ENCODE data around the gene RSAD1. TPM values are rescaled to one million over a fixed set of nuclear protein-coding genes. Genes with fewer than 3 reads are reported as not detected.

RSAD1 gene
- polyA plus RNA-seq, 1 of the 3 experiments (the other 2 are of a cell fraction): 44.7 TPM

- ChIA-PET CTCF (interaction anchor here (0.9 to 5.5 kb wide), 17 partner anchors 9 to 310 kb away, joined by 3 to 27 read pairs (median 5); partner anchors contain the start of gene SPATA20), POLR2A (interaction anchor here (2.3 kb wide), 1 partner anchor 9 kb away, joined by 14 read pairs; no protein-coding TSS in a partner anchor)
- Histone ChIP-seq H3K4me1 (ENCODE audit: control insufficient read depth in 1 of 2, insufficient read depth in 2 of 2, low read depth in 1 of 2, low read length in 1 of 2) (peaks cover 7 to 30% of the 10 kb centered on the region in 2 experiments; a peak in 3 of 4 replicates), H3K4me2 (peak within 1 kb of the TSS; percentile 71), H3K4me3 (ENCODE audit: low read depth in 2 of 2, low read length in 1 of 2) (peak within 1 kb of the TSS; percentile 8 to 17; a peak in 2 of 4 replicates), H3K27ac (ENCODE audit: low read depth in 2 of 2, low read length in 1 of 2) (no peak within 1 kb of the TSS), H3K9ac (no peak within 1 kb of the TSS), H3K9me3 (no peaks in the 10 kb centered on the region), H4K20me1 (ENCODE audit: insufficient read depth) (no peaks in the 10 kb centered on the region), H3F3A (replicated peaks; ENCODE audit: insufficient read depth) (no peaks in the 10 kb centered on the region), H3K36me3 (replicated peaks in 1 of 2; ENCODE audit: control insufficient read depth in 1 of 2, insufficient read depth in 2 of 2, low read length in 1 of 2) (no peaks in the 10 kb centered on the region), H3K27me3 (ENCODE audit: insufficient read depth) (peaks cover 28% of the 10 kb centered on the region; the same call in 1 of the 2 replicates), H2AFZ (ENCODE audit: low read depth) (no peak within 1 kb of the TSS), H3K79me2 (ENCODE audit: insufficient read depth) (no peaks in the 10 kb centered on the region), H3K9me2 (no peaks in the 10 kb centered on the region)
- DNase-seq: peak; percentile 82
- TF ChIP-seq REST (IDR thresholded peaks at IDR 0.05; ENCODE audit: low read depth, low read length) (no peak), TCF12 (IDR thresholded peaks at IDR 0.05) (no peak), RCOR1 (IDR thresholded peaks at IDR 0.05; ENCODE audit: low read length) (no peak), RFX5 (IDR thresholded peaks at IDR 0.05; ENCODE audit: low read length) (no peak), FOXJ3 (CRISPR knock-in tag; IDR thresholded peaks at IDR 0.05) (no peak), MXI1 (IDR thresholded peaks at IDR 0.05; ENCODE audit: low read depth, low read length) (no peak), ELF1 (IDR thresholded peaks at IDR 0.05) (no peak), SMC3 (IDR thresholded peaks at IDR 0.05; ENCODE audit: low read depth, low read length) (no peak), SIN3A (IDR thresholded peaks at IDR 0.05; ENCODE audit: borderline replicate concordance, low read depth, low read length) (no peak)
- WGBS (ENCODE audit: low lambda C conversion rate): 8% methylated on average over 6 of the region's 21 CpGs
These were observed 53.9 kb downstream of the RSAD1 start, which contains the start of gene EPN3 for GRCh38 chr17:50532452-50533024. TSS of gene EPN3 (plus strand) at chr17:50532735. CDS start at chr17:50536557, 3,822 bp downstream.

GRCh38 chr17:50533185-50533584, 54.5 kb downstream of the RSAD1 start:
- Histone ChIP-seq H3K79me2 (ENCODE audit: insufficient read depth) (no peaks in the 10 kb centered on the region), H2AFZ (ENCODE audit: low read depth) (no peak overlapping the region), H3K27me3 (ENCODE audit: insufficient read depth) (peaks cover 28% of the 10 kb centered on the region; the same call in 1 of the 2 replicates), H3F3A (replicated peaks; ENCODE audit: insufficient read depth) (no peaks in the 10 kb centered on the region), H3K9me2 (no peaks in the 10 kb centered on the region), H3K4me2 (peak overlapping the region; percentile 54; the same call in 1 of the 2 replicates), H3K4me1 (ENCODE audit: control insufficient read depth in 1 of 2, insufficient read depth in 2 of 2, low read depth in 1 of 2, low read length in 1 of 2) (peaks cover 7 to 30% of the 10 kb centered on the region in 2 experiments; a peak in 3 of 4 replicates), H3K9ac (no peak overlapping the region), H4K20me1 (ENCODE audit: insufficient read depth) (no peaks in the 10 kb centered on the region), H3K27ac (ENCODE audit: low read depth in 2 of 2, low read length in 1 of 2) (no peak overlapping the region), H3K4me3 (ENCODE audit: low read depth in 2 of 2, low read length in 1 of 2) (no peak overlapping the region), H3K36me3 (replicated peaks in 1 of 2; ENCODE audit: control insufficient read depth in 1 of 2, insufficient read depth in 2 of 2, low read length in 1 of 2) (no peaks in the 10 kb centered on the region), H3K9me3 (no peaks in the 10 kb centered on the region)
- 66% methylated on average over 5 of the region's 5 CpGs for WGBS (ENCODE audit: low lambda C conversion rate)
- ChIA-PET CTCF (interaction anchor here (0.6 to 5.5 kb wide), 19 partner anchors 9 to 310 kb away, joined by 3 to 27 read pairs (median 4); partner anchors contain the start of genes LRRC59 and SPATA20), POLR2A (interaction anchor here (0.7 to 2.3 kb wide), 2 partner anchors 9 to 90 kb away, joined by 5 to 14 read pairs; no protein-coding TSS in a partner anchor)
- TF ChIP-seq TEAD4 (IDR thresholded peaks at IDR 0.05; ENCODE audit: borderline replicate concordance, insufficient read depth): no peak
- no peak for TF ChIP-seq ELF1 (IDR thresholded peaks at IDR 0.05)
- no peak for TF ChIP-seq FOXM1 (IDR thresholded peaks at IDR 0.05; ENCODE audit: low read depth)
- TF ChIP-seq SMC3 (IDR thresholded peaks at IDR 0.05; ENCODE audit: low read depth, low read length): no peak
- TF ChIP-seq TCF12 (IDR thresholded peaks at IDR 0.05): no peak
- no peak for TF ChIP-seq YY1 (IDR thresholded peaks at IDR 0.05; ENCODE audit: low read depth)
- TF ChIP-seq FOSL2 (IDR thresholded peaks at IDR 0.05; ENCODE audit: borderline replicate concordance, low read depth): no peak
- no peak for TF ChIP-seq RXRA (IDR thresholded peaks at IDR 0.05; ENCODE audit: borderline replicate concordance, low read depth)
- no peak for TF ChIP-seq MEF2A (IDR thresholded peaks at IDR 0.05; ENCODE audit: borderline replicate concordance, low read depth)
- no peak for TF ChIP-seq RCOR1 (IDR thresholded peaks at IDR 0.05; ENCODE audit: low read length)
- no peak for TF ChIP-seq CHD2 (IDR thresholded peaks at IDR 0.05; ENCODE audit: low read length, partially characterized antibody)
- no peak for TF ChIP-seq PBX3 (IDR thresholded peaks at IDR 0.05)
- no peak for TF ChIP-seq GABPA (IDR thresholded peaks at IDR 0.05; ENCODE audit: low read depth)
- TF ChIP-seq JUND (IDR thresholded peaks at IDR 0.05): no peak
- no peak for TF ChIP-seq USF2 (IDR thresholded peaks at IDR 0.05; ENCODE audit: borderline replicate concordance, low read depth, low read length)
- TF ChIP-seq GATA2 (CRISPR knock-in tag; IDR thresholded peaks at IDR 0.05): no peak
- TF ChIP-seq NRF1 (IDR thresholded peaks at IDR 0.05; ENCODE audit: low read depth, low read length): no peak
- DNase-seq: peak; percentile 64

All from SK-N-SH (cell line).